Nephron progenitor cell (in vitro differentiated cells): Measurements from ENCODE around the gene BAIAP2L1.
A peak's percentile ranks its signal among the peaks of the same experiment; 100 is the strongest.
"Not testable (repeated sequence)": the region's sequence is repeated elsewhere in the genome, so short reads cannot be mapped to it uniquely, and the experiment has no call there.

Source experiments
- DNase-seq: peaks from one replicate; pipeline ENCODE4 v3.0.0; 2021
- H3K27ac Mint-ChIP-seq: 2 replicates; pipeline ENCODE4 v1.8.0; 2021; ENCODE audit warnings: mild to moderate bottlenecking, moderate library complexity, mixed read lengths
- H3K27me3 Mint-ChIP-seq: 2 replicates; pipeline ENCODE4 v1.8.0; 2021; ENCODE audit warnings: mild to moderate bottlenecking, low read depth, mixed read lengths; ENCODE audit not compliant: poor library complexity
- H3K36me3 Mint-ChIP-seq: 2 replicates; pipeline ENCODE4 v1.8.0; 2021; ENCODE audit warnings: low read depth, mixed read lengths
- H3K4me1 Mint-ChIP-seq: 2 replicates; pipeline ENCODE4 v1.8.0; 2021; ENCODE audit warnings: mixed read lengths
- H3K4me3 Mint-ChIP-seq: 2 replicates; pipeline ENCODE4 v1.8.0; 2021; ENCODE audit warnings: mild to moderate bottlenecking, moderate library complexity, mixed read lengths
- H3K9me3 Mint-ChIP-seq: 2 replicates; pipeline ENCODE4 v1.8.0; 2021; ENCODE audit warnings: mild to moderate bottlenecking, moderate library complexity, mixed read lengths
- TF ChIP-seq, protein P1 (sequence below): fragments of 200-600 bp; sonication (generic); IDR thresholded peaks from 2 replicates; pipeline ENCODE4 v1.5.0; 2021; ENCODE audit warnings: antibody characterized with exemption

The BAIAP2L1 gene

GRCh38 chr7:98414205-98414900, 13.5 kb upstream of the BAIAP2L1 start:
- no peak for DNase-seq
- TF ChIP-seq, protein P1, sequence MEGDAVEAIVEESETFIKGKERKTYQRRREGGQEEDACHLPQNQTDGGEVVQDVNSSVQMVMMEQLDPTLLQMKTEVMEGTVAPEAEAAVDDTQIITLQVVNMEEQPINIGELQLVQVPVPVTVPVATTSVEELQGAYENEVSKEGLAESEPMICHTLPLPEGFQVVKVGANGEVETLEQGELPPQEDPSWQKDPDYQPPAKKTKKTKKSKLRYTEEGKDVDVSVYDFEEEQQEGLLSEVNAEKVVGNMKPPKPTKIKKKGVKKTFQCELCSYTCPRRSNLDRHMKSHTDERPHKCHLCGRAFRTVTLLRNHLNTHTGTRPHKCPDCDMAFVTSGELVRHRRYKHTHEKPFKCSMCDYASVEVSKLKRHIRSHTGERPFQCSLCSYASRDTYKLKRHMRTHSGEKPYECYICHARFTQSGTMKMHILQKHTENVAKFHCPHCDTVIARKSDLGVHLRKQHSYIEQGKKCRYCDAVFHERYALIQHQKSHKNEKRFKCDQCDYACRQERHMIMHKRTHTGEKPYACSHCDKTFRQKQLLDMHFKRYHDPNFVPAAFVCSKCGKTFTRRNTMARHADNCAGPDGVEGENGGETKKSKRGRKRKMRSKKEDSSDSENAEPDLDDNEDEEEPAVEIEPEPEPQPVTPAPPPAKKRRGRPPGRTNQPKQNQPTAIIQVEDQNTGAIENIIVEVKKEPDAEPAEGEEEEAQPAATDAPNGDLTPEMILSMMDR, result no peak
- no peaks in the 10 kb centered on the region for H3K9me3 Mint-ChIP-seq
- H3K27me3 Mint-ChIP-seq, result peaks cover 21% of the 10 kb centered on the region
- H3K4me3 Mint-ChIP-seq, result no peak overlapping the region
- H3K36me3 Mint-ChIP-seq, result no peaks in the 10 kb centered on the region
- peaks cover 10% of the 10 kb centered on the region for H3K4me1 Mint-ChIP-seq
- no peak overlapping the region for H3K27ac Mint-ChIP-seq

DNA sequence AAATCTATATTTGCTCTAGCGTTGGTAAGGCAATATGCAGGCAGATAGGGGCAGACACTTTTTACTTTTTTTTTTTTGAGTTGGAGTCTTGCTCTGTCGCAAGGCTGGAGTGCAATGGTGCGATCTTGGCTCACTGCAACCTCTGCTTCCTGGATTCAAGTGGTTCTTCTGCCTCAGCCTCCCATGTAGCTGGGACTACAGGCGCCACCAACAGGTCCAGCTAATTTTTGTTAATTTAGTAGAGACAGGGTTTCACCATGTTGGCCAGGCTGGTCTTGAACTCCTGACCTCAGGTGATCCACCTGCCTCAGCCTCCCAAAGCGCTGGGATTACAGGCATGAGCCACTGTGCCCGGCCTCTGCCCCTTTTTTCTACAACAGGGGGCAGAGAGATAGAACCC, 12.8 kb upstream of the BAIAP2L1 start:
- not testable (repeated sequence) for DNase-seq, H3K27ac Mint-ChIP-seq, H3K4me3 Mint-ChIP-seq, H3K36me3 Mint-ChIP-seq, H3K4me1 Mint-ChIP-seq, H3K9me3 Mint-ChIP-seq
- H3K27me3 Mint-ChIP-seq, result peaks cover 14% of the 10 kb centered on the region

DNA sequence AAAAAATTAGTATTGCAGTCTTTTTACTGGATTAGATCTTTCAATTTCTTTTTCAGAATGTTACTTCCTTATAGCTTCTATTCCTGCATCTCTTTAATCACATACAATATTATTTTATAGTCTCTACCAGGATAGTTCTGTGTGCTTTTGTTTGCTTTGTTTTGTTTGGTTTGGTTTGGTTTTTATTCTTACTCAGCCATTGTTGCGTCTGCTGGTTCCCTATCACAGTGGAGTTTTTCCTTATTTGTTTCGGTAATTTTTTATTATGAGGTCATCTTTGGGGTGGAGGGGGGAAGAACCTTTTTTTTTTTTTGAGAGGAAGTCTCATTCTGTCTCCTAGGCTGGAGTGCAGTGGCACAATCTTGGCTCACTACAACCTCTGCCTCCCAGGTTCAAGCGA, 9.0 kb upstream of the BAIAP2L1 start:
- TF ChIP-seq, protein P1, result no peak
- Mint-ChIP-seq H3K27ac (no peak overlapping the region), H3K9me3 (no peaks in the 10 kb centered on the region), H3K27me3 (peaks cover 18% of the 10 kb centered on the region), H3K4me3 (no peak overlapping the region), H3K4me1 (no peaks in the 10 kb centered on the region), H3K36me3 (no peaks in the 10 kb centered on the region)
- no peak for DNase-seq

- H3K36me3 Mint-ChIP-seq, H3K4me3 Mint-ChIP-seq, H3K4me1 Mint-ChIP-seq, DNase-seq, H3K27ac Mint-ChIP-seq, H3K9me3 Mint-ChIP-seq: not testable (repeated sequence)
- H3K27me3 Mint-ChIP-seq, result peaks cover 30% of the 10 kb centered on the region
These were observed 7.3 kb upstream of the BAIAP2L1 start for GRCh38 chr7:98408146-98408545.

- peaks cover under 1% of the 10 kb centered on the region for H3K4me1 Mint-ChIP-seq
- H3K4me3 Mint-ChIP-seq, result no peak overlapping the region
- DNase-seq, result no peak
- H3K36me3 Mint-ChIP-seq, result no peaks in the 10 kb centered on the region
- TF ChIP-seq, protein P1, result no peak
- H3K9me3 Mint-ChIP-seq, result no peaks in the 10 kb centered on the region
- peaks cover 35% of the 10 kb centered on the region for H3K27me3 Mint-ChIP-seq
- no peak overlapping the region for H3K27ac Mint-ChIP-seq
These were observed 5.9 kb upstream of the BAIAP2L1 start for GRCh38 chr7:98406827-98407226.

DNA sequence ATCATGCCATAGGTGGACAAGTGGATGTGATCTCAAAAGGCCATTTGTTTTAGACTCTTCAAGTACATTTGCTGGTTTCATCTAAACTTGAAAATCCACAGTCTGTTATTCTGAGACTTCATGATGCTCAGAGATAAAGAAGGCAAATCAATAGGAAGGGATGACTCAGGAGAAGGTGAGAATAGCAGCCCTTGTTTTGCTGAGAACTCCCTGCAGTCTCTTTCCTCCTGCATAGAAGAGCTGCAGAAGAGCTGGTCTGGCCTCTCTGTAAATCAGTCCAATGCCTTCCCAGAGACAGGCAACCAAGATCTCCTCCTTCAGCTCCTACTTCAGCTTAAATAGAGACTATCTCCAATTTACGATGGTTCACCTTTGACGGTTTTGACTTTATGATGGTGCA, 4.0 kb upstream of the BAIAP2L1 start:
- no peak overlapping the region for H3K4me3 Mint-ChIP-seq
- peaks cover 8% of the 10 kb centered on the region for H3K4me1 Mint-ChIP-seq
- no peak for DNase-seq
- H3K27me3 Mint-ChIP-seq, result peaks cover 34% of the 10 kb centered on the region
- no peak overlapping the region for H3K27ac Mint-ChIP-seq
- no peaks in the 10 kb centered on the region for H3K9me3 Mint-ChIP-seq
- TF ChIP-seq, protein P1, result no peak
- no peaks in the 10 kb centered on the region for H3K36me3 Mint-ChIP-seq

- peaks cover 4% of the 10 kb centered on the region for H3K36me3 Mint-ChIP-seq
- peak overlapping the region; percentile 79 for H3K4me3 Mint-ChIP-seq
- TF ChIP-seq, protein P1, result no peak
- no peaks in the 10 kb centered on the region for H3K9me3 Mint-ChIP-seq
- peaks cover 24% of the 10 kb centered on the region for H3K27me3 Mint-ChIP-seq
- peaks cover 29% of the 10 kb centered on the region for H3K4me1 Mint-ChIP-seq
- DNase-seq, result peak; percentile 50
- peak overlapping the region; percentile 77 for H3K27ac Mint-ChIP-seq
These were observed 874 bp downstream of the BAIAP2L1 start for GRCh38 chr7:98399890-98400541.
